GM06990 (cell line): ENCODE measurements around the gene CAPN13.

Experiments used
- DNase-seq: peaks from one replicate; pipeline ENCODE4 v3.0.0-alpha.2; 2011; ENCODE audit not compliant: insufficient read length; ENCODE audit errors: extremely low read depth
- H3K27me3 ChIP-seq: replicated peaks from 2 replicates; pipeline ENCODE4 v1.6.0; 2011; ENCODE audit warnings: low read length; ENCODE audit not compliant: control insufficient read depth, insufficient read depth
- H3K36me3 ChIP-seq: 2 replicates; pipeline ENCODE4 v1.5.1; 2011; ENCODE audit warnings: low read length; ENCODE audit not compliant: control insufficient read depth, insufficient read depth
- H3K4me3 ChIP-seq: replicated peaks from 2 replicates; pipeline ENCODE4 v1.5.1; 2011; ENCODE audit warnings: low read depth, mild to moderate bottlenecking, control low read depth, low read length
- CTCF ChIP-seq: IDR thresholded peaks from 2 replicates; pipeline ENCODE4 v1.5.1; 2011; ENCODE audit warnings: low read length, control low read depth, mild to moderate bottlenecking, inconsistent platforms; ENCODE audit not compliant: insufficient read depth, poor library complexity, severe bottlenecking

CAPN13 gene

GRCh38 chr2:30807249-30807648 is at the start of gene CAPN13:
Gene CAPN13, minus strand, starts transcription at chr2:30807446. Its CDS starts 20,121 bp downstream, at chr2:30787325.
- DNase-seq, result no peak
- no peak within 1 kb of the TSS for H3K4me3 ChIP-seq
- H3K36me3 ChIP-seq, result no peaks in the 10 kb centered on the region
- no peaks in the 10 kb centered on the region; the same call in 1 of the 2 replicates for H3K27me3 ChIP-seq
- no peak for TF ChIP-seq CTCF

GRCh38 chr2:30847841-30848240 is 40.6 kb upstream of the CAPN13 start:
- Histone ChIP-seq H3K27me3 (no peaks in the 10 kb centered on the region), H3K4me3 (no peak overlapping the region), H3K36me3 (no peaks in the 10 kb centered on the region)
- no peak for TF ChIP-seq CTCF
- DNase-seq, result no peak

- TF ChIP-seq CTCF, result no peak
- Histone ChIP-seq H3K27me3 (no peaks in the 10 kb centered on the region), H3K4me3 (no peak overlapping the region), H3K36me3 (no peaks in the 10 kb centered on the region)
- no peak for DNase-seq
Observed at GRCh38 chr2:30847329-30847728, 40.1 kb upstream of the CAPN13 start.

GRCh38 chr2:30828586-30828985 is 21.3 kb upstream of the CAPN13 start:
- no peak overlapping the region for H3K4me3 ChIP-seq
- no peak for DNase-seq
- no peak for TF ChIP-seq CTCF
- H3K27me3 ChIP-seq, result no peaks in the 10 kb centered on the region
- no peaks in the 10 kb centered on the region for H3K36me3 ChIP-seq

GRCh38 chr2:30826916-30827315 is 19.7 kb upstream of the CAPN13 start:
- Histone ChIP-seq H3K27me3 (no peaks in the 10 kb centered on the region), H3K4me3 (no peak overlapping the region), H3K36me3 (no peaks in the 10 kb centered on the region)
- TF ChIP-seq CTCF, result no peak
- DNase-seq, result no peak

- H3K27me3 ChIP-seq, result no peaks in the 10 kb centered on the region
- no peaks in the 10 kb centered on the region for H3K36me3 ChIP-seq
- H3K4me3 ChIP-seq, result no peak overlapping the region
- no peak for DNase-seq
- TF ChIP-seq CTCF, result no peak
Observed at GRCh38 chr2:30826481-30826880, 19.2 kb upstream of the CAPN13 start.
